K562 treated with DMSO at 1 percent for 24 hours (cell line): ENCODE measurements around the gene NDN. TPM values are rescaled to one million over a fixed set of nuclear protein-coding genes. Genes with fewer than 3 reads are reported as not detected.

Experiments
- total RNA-seq: library from RNA; unstranded; fragments of 300-600 nt; gene quantifications from 2 replicates; pipeline ENCODE4 v1.2.3, GENCODE V29; 2022; ENCODE audit warnings: low read depth; ENCODE audit not compliant: insufficient read depth

Gene NDN, protein sequence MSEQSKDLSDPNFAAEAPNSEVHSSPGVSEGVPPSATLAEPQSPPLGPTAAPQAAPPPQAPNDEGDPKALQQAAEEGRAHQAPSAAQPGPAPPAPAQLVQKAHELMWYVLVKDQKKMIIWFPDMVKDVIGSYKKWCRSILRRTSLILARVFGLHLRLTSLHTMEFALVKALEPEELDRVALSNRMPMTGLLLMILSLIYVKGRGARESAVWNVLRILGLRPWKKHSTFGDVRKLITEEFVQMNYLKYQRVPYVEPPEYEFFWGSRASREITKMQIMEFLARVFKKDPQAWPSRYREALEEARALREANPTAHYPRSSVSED
- 27.3 and 32.1 TPM in 2 replicates for total RNA-seq

DNA sequence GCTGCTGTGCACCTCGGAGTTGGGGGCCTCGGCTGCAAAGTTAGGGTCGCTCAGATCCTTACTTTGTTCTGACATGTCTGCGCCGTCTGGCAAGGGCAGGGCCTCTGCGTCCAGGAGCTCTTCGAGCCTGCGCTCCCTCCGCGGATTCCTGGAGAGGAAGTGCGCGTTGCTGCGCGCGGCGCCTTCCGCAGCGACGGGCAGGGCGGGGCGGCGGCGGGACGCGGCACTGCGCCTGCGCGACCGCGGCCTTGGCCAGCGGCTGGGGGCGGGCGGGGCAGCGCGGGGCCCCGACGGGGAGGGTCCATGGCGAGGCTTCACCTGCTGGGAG lies at the start of gene NDN:
TSS of gene NDN (minus strand) at position 163 of the 328 bp plus-strand sequence. CDS start at position 75, 88 bp downstream.

DNA sequence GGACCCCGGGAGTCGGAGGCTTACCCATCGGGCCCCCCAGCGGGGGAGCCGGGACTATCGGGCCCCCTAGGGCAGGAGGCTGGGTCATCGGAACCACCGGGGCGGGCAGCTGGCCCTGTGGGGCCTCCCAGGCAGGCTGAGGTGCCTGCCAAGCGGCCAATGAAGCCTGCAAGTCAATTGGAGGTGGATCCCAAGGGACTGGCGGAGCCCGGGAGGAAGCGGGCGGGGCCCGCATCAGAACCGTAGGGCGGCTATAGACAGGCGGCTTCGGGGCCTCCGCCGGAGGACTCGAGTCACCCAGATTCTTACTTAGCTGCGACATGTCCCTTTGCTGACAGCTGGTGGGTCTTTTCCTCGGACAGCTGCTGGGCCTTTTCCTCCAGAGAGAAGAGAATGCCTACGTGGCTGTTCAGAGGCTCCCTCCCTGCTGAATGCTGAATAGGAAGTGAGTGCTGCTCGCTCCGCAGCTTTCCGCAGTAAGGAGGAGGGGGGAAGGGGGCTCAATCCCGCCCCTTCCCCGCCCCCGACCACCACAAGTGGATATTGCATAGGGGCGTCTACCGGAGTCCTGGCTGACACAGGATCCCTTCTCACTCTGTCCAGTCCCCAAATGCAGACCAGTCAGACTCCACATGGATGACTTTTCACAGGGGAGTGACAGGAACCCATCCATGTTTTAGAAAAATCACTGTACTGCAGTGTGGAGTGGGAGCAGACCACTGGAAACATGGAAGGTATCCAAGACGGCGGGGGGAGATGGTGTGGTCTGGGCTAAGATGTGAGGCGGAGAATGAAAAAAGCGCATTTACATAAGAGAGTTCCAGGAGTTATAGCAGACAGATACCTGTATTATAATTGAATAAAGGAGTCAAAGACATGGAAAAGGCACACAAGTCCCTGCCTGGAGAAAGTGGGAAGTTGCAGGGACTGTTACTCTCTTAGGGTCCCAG lies 39.4 kb downstream of the NDN start, which contains the start of gene MAGEL2:
TSS of gene MAGEL2 (minus strand) at position 447 of the 950 bp plus-strand sequence. CDS start at position 322, 125 bp downstream.

Other genes with a start within 250 kb of the NDN start
- not detected in 2 replicates for gene GOLGA6L2, start 240.1 kb downstream of the NDN start, total RNA-seq
- 15.0 and 21.0 TPM in 2 replicates for gene MKRN3, start 121.6 kb downstream of the NDN start, total RNA-seq
- gene MAGEL2, start 39.4 kb downstream of the NDN start, total RNA-seq: not detected in 2 replicates